ENCODE measurements around the gene ADGRG7. TPM values are rescaled to one million over a fixed set of nuclear protein-coding genes. Genes with fewer than 3 reads are reported as not detected.

ADGRG7 gene
- total and polyA plus RNA-seq, 2 of the 13 experiments (the other 11 are each of a cell fraction or from before 2014, with no cell fraction given) = not detected

DNA sequence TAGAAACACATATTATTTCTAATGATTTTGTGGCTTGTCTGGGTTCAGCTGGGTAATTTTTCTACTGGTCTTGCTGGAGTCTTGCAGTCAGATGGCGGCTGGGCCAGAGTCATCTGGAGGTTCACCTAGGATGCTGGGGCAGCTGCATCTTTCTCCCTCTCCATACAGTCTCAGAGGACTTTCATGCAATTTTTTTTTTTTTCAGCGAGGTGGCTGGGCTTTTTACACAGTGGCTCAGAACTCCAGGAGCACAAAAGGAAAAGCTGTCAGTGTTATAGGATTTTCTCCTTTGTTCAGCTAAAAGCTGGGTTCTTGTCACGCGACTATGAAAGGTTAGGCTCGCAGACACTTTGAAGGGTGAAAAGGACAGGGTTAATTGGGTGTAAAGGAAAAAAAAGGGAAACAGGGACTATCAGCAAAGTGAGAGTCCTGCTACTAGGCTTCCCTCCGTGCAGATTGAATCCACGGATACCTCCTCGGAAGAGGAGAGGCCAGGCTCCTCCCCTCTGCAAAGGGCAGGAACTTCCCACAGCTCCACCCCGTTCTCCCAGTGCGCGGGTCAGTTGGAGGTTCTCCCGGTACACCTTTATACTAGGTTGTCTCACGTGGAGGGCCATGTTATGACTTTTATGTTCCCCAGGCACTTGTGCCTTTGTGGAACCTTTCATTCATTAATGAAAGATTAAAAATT lies 44.3 kb downstream of the ADGRG7 start (continued):
- TF ChIP-seq, protein P1, sequence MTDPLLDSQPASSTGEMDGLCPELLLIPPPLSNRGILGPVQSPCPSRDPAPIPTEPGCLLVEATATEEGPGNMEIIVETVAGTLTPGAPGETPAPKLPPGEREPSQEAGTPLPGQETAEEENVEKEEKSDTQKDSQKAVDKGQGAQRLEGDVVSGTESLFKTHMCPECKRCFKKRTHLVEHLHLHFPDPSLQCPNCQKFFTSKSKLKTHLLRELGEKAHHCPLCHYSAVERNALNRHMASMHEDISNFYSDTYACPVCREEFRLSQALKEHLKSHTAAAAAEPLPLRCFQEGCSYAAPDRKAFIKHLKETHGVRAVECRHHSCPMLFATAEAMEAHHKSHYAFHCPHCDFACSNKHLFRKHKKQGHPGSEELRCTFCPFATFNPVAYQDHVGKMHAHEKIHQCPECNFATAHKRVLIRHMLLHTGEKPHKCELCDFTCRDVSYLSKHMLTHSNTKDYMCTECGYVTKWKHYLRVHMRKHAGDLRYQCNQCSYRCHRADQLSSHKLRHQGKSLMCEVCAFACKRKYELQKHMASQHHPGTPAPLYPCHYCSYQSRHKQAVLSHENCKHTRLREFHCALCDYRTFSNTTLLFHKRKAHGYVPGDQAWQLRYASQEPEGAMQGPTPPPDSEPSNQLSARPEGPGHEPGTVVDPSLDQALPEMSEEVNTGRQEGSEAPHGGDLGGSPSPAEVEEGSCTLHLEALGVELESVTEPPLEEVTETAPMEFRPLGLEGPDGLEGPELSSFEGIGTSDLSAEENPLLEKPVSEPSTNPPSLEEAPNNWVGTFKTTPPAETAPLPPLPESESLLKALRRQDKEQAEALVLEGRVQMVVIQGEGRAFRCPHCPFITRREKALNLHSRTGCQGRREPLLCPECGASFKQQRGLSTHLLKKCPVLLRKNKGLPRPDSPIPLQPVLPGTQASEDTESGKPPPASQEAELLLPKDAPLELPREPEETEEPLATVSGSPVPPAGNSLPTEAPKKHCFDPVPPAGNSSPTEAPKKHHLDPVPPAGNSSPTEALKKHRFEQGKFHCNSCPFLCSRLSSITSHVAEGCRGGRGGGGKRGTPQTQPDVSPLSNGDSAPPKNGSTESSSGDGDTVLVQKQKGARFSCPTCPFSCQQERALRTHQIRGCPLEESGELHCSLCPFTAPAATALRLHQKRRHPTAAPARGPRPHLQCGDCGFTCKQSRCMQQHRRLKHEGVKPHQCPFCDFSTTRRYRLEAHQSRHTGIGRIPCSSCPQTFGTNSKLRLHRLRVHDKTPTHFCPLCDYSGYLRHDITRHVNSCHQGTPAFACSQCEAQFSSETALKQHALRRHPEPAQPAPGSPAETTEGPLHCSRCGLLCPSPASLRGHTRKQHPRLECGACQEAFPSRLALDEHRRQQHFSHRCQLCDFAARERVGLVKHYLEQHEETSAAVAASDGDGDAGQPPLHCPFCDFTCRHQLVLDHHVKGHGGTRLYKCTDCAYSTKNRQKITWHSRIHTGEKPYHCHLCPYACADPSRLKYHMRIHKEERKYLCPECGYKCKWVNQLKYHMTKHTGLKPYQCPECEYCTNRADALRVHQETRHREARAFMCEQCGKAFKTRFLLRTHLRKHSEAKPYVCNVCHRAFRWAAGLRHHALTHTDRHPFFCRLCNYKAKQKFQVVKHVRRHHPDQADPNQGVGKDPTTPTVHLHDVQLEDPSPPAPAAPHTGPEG (CRISPR knock-in tag; IDR thresholded peaks at IDR 0.05) = no peak
- TF ChIP-seq, protein P2, sequence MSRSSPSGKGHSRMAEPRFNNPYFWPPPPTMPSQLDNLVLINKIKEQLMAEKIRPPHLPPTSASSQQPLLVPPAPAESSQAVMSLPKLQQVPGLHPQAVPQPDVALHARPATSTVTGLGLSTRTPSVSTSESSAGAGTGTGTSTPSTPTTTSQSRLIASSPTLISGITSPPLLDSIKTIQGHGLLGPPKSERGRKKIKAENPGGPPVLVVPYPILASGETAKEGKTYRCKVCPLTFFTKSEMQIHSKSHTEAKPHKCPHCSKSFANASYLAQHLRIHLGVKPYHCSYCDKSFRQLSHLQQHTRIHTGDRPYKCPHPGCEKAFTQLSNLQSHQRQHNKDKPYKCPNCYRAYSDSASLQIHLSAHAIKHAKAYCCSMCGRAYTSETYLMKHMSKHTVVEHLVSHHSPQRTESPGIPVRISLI (CRISPR knock-in tag; IDR thresholded peaks at IDR 0.05; ENCODE audit: borderline replicate concordance) = no peak

DNA sequence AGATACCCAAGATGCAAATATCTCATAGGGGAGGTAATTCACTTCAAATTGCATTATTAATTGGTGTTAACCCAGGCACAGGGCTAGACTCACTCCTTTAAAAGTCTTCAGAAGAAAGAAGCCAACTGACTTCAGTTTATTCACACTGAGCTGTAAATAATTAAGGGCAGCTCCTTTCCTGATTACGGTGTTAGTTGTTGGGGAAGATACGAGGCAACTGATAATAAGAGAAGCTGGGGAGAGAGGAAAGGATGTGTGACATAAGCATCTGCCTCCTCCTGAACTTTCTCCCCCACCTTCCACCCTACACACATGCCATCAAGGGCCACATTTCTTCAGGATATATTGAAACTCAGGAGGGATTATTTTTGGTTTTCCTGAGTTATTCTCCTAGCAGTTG lies 47.5 kb downstream of the ADGRG7 start:
- no peaks in the 10 kb centered on the region for H3K4me1 ChIP-seq (ENCODE audit: insufficient read depth, low read length)
- CTCF ChIA-PET (ENCODE audit: low intra/inter-chr PET ratio, low total read pairs) = no interaction called here
- intact Hi-C loops (cut with micrococcal nuclease; ENCODE audit: unreplicated experiment) (no loop called here), in situ Hi-C loops (cut with HindIII; ENCODE audit: extremely low pct_ligation_motif_present, low pct_unique_long_range_greater_than_20kb) (no loop called here)
- H3K27ac ChIP-seq (ENCODE audit: extremely low read length, insufficient read depth, low read length) = no peak overlapping the region
- no peaks in the 10 kb centered on the region for H4K20me1 ChIP-seq (ENCODE audit: insufficient read depth, low read length)
- DNase-seq (ENCODE audit: low spot score) (no peak), FAIRE-seq (no peak), ATAC-seq (no peak)
- H3K9ac ChIP-seq (ENCODE audit: insufficient read depth, low read depth, low read length) = no peak overlapping the region
- WGBS (ENCODE audit: low lambda C conversion rate) = 35% methylated on average over 2 of the region's 2 CpGs
- BruUV-seq (replicated peaks) = no TSS peak
- H3K4me3 ChIP-seq (replicated peaks in 1 of 3; ENCODE audit: insufficient read depth in 1 of 3, low read depth in 2 of 3, low read length in 3 of 3) = no peak overlapping the region
- POLR2A ChIA-PET = no interaction called here
- no peaks in the 10 kb centered on the region for H3K79me2 ChIP-seq (ENCODE audit: insufficient read depth, low read length)
- H3K36me3 ChIP-seq (replicated peaks in 1 of 2; ENCODE audit: control insufficient read depth in 1 of 2, insufficient read depth in 2 of 2, low read length in 2 of 2) = no peaks in the 10 kb centered on the region
- H3K4me2 ChIP-seq (ENCODE audit: low read depth, low read length) = no peak overlapping the region
- H3K27me3 ChIP-seq (ENCODE audit: control insufficient read depth in 1 of 2, insufficient read depth in 2 of 2, low read length in 2 of 2) = no peaks in the 10 kb centered on the region
- H3K9me3 ChIP-seq (ENCODE audit: low read length) = no peaks in the 10 kb centered on the region
- no peak overlapping the region for H2AFZ ChIP-seq (ENCODE audit: low read length)
- TF ChIP-seq YEATS2 (CRISPR knock-in tag; IDR thresholded peaks at IDR 0.05; ENCODE audit: borderline replicate concordance) (no peak), CCDC6 (CRISPR knock-in tag; IDR thresholded peaks at IDR 0.05) (no peak), ZFP36L1 (CRISPR knock-in tag; IDR thresholded peaks at IDR 0.05) (no peak), ZBTB38 (CRISPR knock-in tag; IDR thresholded peaks at IDR 0.05) (no peak), FOXM1 (CRISPR knock-in tag; IDR thresholded peaks at IDR 0.05) (no peak), TEAD3 (CRISPR knock-in tag; optimal IDR thresholded peaks at IDR 0.05; ENCODE audit: borderline replicate concordance) (no peak), XRCC5 (optimal IDR thresholded peaks at IDR 0.05; ENCODE audit: low read length) (no peak), ZNF629 (CRISPR knock-in tag; conservative IDR thresholded peaks at IDR 0.05) (no peak), ZNF136 (CRISPR knock-in tag; IDR thresholded peaks at IDR 0.05; ENCODE audit: low read depth) (no peak)
- TF ChIP-seq, protein P3, sequence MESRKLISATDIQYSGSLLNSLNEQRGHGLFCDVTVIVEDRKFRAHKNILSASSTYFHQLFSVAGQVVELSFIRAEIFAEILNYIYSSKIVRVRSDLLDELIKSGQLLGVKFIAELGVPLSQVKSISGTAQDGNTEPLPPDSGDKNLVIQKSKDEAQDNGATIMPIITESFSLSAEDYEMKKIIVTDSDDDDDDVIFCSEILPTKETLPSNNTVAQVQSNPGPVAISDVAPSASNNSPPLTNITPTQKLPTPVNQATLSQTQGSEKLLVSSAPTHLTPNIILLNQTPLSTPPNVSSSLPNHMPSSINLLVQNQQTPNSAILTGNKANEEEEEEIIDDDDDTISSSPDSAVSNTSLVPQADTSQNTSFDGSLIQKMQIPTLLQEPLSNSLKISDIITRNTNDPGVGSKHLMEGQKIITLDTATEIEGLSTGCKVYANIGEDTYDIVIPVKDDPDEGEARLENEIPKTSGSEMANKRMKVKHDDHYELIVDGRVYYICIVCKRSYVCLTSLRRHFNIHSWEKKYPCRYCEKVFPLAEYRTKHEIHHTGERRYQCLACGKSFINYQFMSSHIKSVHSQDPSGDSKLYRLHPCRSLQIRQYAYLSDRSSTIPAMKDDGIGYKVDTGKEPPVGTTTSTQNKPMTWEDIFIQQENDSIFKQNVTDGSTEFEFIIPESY (CRISPR knock-in tag; IDR thresholded peaks at IDR 0.05) = no peak
- TF ChIP-seq, protein P4, sequence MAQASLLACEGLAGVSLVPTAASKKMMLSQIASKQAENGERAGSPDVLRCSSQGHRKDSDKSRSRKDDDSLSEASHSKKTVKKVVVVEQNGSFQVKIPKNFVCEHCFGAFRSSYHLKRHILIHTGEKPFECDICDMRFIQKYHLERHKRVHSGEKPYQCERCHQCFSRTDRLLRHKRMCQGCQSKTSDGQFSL (CRISPR knock-in tag; IDR thresholded peaks at IDR 0.05) = no peak
